GM12878 (cell line): ENCODE data around the gene ATXN2. TPM values are rescaled to one million over a fixed set of nuclear protein-coding genes. Genes with fewer than 3 reads are reported as not detected.

Experiments used
- ATAC-seq: fragments of 200-7000 bp; cut with Tn5 transposase; 3 replicates; pipeline ENCODE4 v1.9.1; 2020; ENCODE audit warnings: mild to moderate bottlenecking, moderate library complexity
- BruUV-seq: library from RNA; stranded (reverse); fragments of 400-500 nt; replicated peaks from 2 replicates; lab custom pipeline; 2021; lab: Mats Ljungman, UMichigan
- CTCF ChIA-PET: fragments of 300-600 bp; sonication (Branson Sonifier 250); formaldehyde crosslinking; extraction: SDS; loops from one replicate; lab custom pipeline; 2021; ENCODE audit warnings: inconsistent platforms; lab: Yijun Ruan, JAX
- POLR2A ChIA-PET: fragments of 350-600 bp; formaldehyde crosslinking; extraction: SDS; loops from one replicate; lab custom pipeline; 2021; ENCODE audit warnings: inconsistent platforms; lab: Charles Lee
- RAD21 ChIA-PET: fragments of 300-600 bp; sonication (Branson Sonifier 250); formaldehyde crosslinking; loops from one replicate; lab custom pipeline; 2023; ENCODE audit warnings: antibody characterized with exemption; ENCODE audit not compliant: unreplicated experiment; lab: Charles Lee
- SMC1A ChIA-PET: fragments of 300-600 bp; sonication (Branson Sonifier 250); formaldehyde crosslinking; loops from one replicate; lab custom pipeline; 2023; ENCODE audit not compliant: unreplicated experiment, uncharacterized antibody; lab: Charles Lee
- DNase-seq: peaks from one replicate; pipeline ENCODE4 v3.0.0-alpha.2; 2011; ENCODE audit warnings: low read depth, low spot score
- FAIRE-seq: peaks from 3 replicates; lab custom pipeline; 2011; peaks lifted over from hg19 to GRCh38; lab: Jason Lieb, UNC
- H2AFZ ChIP-seq: 2 replicates; pipeline ENCODE4 v1.6.0; 2011; ENCODE audit warnings: low read depth, low read length, control low read depth; ENCODE audit not compliant: control insufficient read depth
- H3K27ac ChIP-seq: 2 replicates; pipeline ENCODE4 v1.5.1; 2011; ENCODE audit warnings: control low read depth; ENCODE audit not compliant: control insufficient read depth, insufficient read depth
- H3K27me3 ChIP-seq, 2 experiments: replicated peaks in 1 of 2; 2 replicates each; pipeline versions ENCODE4 v1.6.0 to v1.6.1; 2011; ENCODE audit warnings: low read length in 1 of 2; ENCODE audit not compliant: control insufficient read depth in 2 of 2, insufficient read depth in 2 of 2
- H3K36me3 ChIP-seq, 2 experiments: 2 replicates each; pipeline ENCODE4 v1.5.1; 2011; ENCODE audit warnings: low read length in 1 of 2; ENCODE audit not compliant: control insufficient read depth in 2 of 2, insufficient read depth in 2 of 2
- H3K4me1 ChIP-seq: 2 replicates; pipeline ENCODE4 v1.6.1; 2011; ENCODE audit warnings: mild to moderate bottlenecking, low read length, moderate library complexity, mixed read lengths; ENCODE audit not compliant: control insufficient read depth, insufficient read depth
- H3K4me2 ChIP-seq: 2 replicates; pipeline ENCODE4 v1.6.0; 2011; ENCODE audit warnings: control low read depth; ENCODE audit not compliant: control insufficient read depth, insufficient read depth
- H3K4me3 ChIP-seq: fragments of 200-600 bp; sonication (generic); 2 replicates; pipeline ENCODE4 v1.5.1; 2016
- H3K79me2 ChIP-seq: 2 replicates; pipeline ENCODE4 v1.6.0; 2011; ENCODE audit warnings: low read length; ENCODE audit not compliant: control insufficient read depth, insufficient read depth
- H3K9ac ChIP-seq: 2 replicates; pipeline ENCODE4 v1.8.0; 2011; ENCODE audit warnings: low read length, control low read depth, mixed read lengths; ENCODE audit not compliant: control insufficient read depth, insufficient read depth
- H3K9me3 ChIP-seq: replicated peaks from 3 replicates; pipeline ENCODE4 v1.5.1; 2011; ENCODE audit warnings: mild to moderate bottlenecking, low read length; ENCODE audit not compliant: control insufficient read depth, insufficient read depth
- H4K20me1 ChIP-seq: 2 replicates; pipeline ENCODE4 v1.6.0; 2011; ENCODE audit not compliant: control insufficient read depth, insufficient read depth
- BHLHE40 ChIP-seq, 2 experiments: fragments of 450-650 bp in 1 of 2; IDR thresholded peaks; 2 replicates each; pipeline ENCODE4 v1.6.1; 2011 to 2017; ENCODE audit warnings: low read depth in 2 of 2, borderline replicate concordance in 1 of 2, improper control_type of control experiment in 1 of 2, low read length in 1 of 2, mild to moderate bottlenecking in 1 of 2
- CBX3 ChIP-seq: fragments of 200-600 bp; sonication (generic); IDR thresholded peaks from 2 replicates; pipeline ENCODE4 v1.6.1; 2016; ENCODE audit warnings: low read depth, borderline replicate concordance
- CHD4 ChIP-seq: fragments of 200-600 bp; sonication (generic); IDR thresholded peaks from 2 replicates; pipeline ENCODE4 v1.6.1; 2016; ENCODE audit warnings: mild to moderate bottlenecking
- EED ChIP-seq: sonication (generic); IDR thresholded peaks from 2 replicates; pipeline ENCODE4 v1.6.1; 2016; ENCODE audit warnings: antibody characterized with exemption, low read depth
- ELK1 ChIP-seq: IDR thresholded peaks from 2 replicates; pipeline ENCODE4 v1.6.1; 2012; ENCODE audit warnings: low read depth, low read length, improper control_type of control experiment
- HDGF ChIP-seq: fragments of 450-650 bp; IDR thresholded peaks from 2 replicates; pipeline ENCODE4 v1.6.1; 2016; ENCODE audit warnings: antibody characterized with exemption
- JUNB ChIP-seq: IDR thresholded peaks from 2 replicates; pipeline ENCODE4 v1.6.1; 2016; ENCODE audit warnings: antibody characterized with exemption, mild to moderate bottlenecking
- MEF2B ChIP-seq: fragments of 450-650 bp; IDR thresholded peaks from 2 replicates; pipeline ENCODE4 v1.6.1; 2018; ENCODE audit warnings: mild to moderate bottlenecking, moderate library complexity; ENCODE audit not compliant: partially characterized antibody, poor library complexity, severe bottlenecking
- NBN ChIP-seq: fragments of 450-650 bp; IDR thresholded peaks from 2 replicates; pipeline ENCODE4 v1.6.1; 2016
- NFYB ChIP-seq: IDR thresholded peaks from 2 replicates; pipeline ENCODE4 v1.6.1; 2011; ENCODE audit warnings: low read depth, mild to moderate bottlenecking, low read length, improper control_type of control experiment, moderate library complexity; ENCODE audit not compliant: insufficient read depth
- POLR2AphosphoS2 ChIP-seq: IDR thresholded peaks from 2 replicates; pipeline ENCODE4 v1.6.1; 2011; ENCODE audit warnings: low read depth, mild to moderate bottlenecking, low read length, improper control_type of control experiment, moderate library complexity
- POLR2AphosphoS5 ChIP-seq: IDR thresholded peaks from 2 replicates; pipeline ENCODE4 v1.6.1; 2011; ENCODE audit warnings: mild to moderate bottlenecking, low read length, inconsistent platforms
- RCOR1 ChIP-seq: conservative IDR thresholded peaks from 2 replicates; pipeline ENCODE4 v1.6.1; 2012; ENCODE audit warnings: low read depth, low read length, improper control_type of control experiment
- SPI1 ChIP-seq: IDR thresholded peaks from 2 replicates; pipeline ENCODE4 v1.6.1; 2011; ENCODE audit warnings: low read depth, mild to moderate bottlenecking, low read length, moderate library complexity, borderline replicate concordance; ENCODE audit not compliant: insufficient read depth
- STAT1 ChIP-seq: fragments of 450-650 bp; conservative IDR thresholded peaks from 2 replicates; pipeline ENCODE4 v1.6.1; 2014; ENCODE audit warnings: antibody characterized with exemption, mild to moderate bottlenecking
- ZNF592 ChIP-seq: fragments of 450-650 bp; IDR thresholded peaks from 2 replicates; pipeline ENCODE4 v1.6.1; 2017; ENCODE audit warnings: mild to moderate bottlenecking, moderate library complexity
- ZZZ3 ChIP-seq: IDR thresholded peaks from 2 replicates; pipeline ENCODE4 v1.6.1; 2011; ENCODE audit warnings: low read depth; ENCODE audit not compliant: control insufficient read depth, insufficient read length
- WGBS: methylation state at CpG from one replicate; pipeline ENCODE4 v1.1.6; 2016; ENCODE audit warnings: low lambda C conversion rate; ENCODE audit not compliant: insufficient replicate concordance, insufficient coverage; ENCODE audit errors: missing lambda C conversion rate; 5-methylcytosine and 5-hydroxymethylcytosine counted together
- in situ Hi-C: fragments of 300-500 bp; cut with MboI; formaldehyde crosslinking; loops from 9 replicates; pipeline ENCODE4 v1.14.3; 2018; ENCODE audit warnings: mixed read lengths
- intact Hi-C: fragments of 100-400 bp; cut with micrococcal nuclease; formaldehyde crosslinking; loops from one replicate; pipeline ENCODE4 v1.14.2; 2022; ENCODE audit not compliant: unreplicated experiment
- polyA plus RNA-seq, 11 experiments: library from polyadenylated mRNA; depleted of rRNA in 4 of 11; unstranded in 6 of 11; stranded (reverse) in 5 of 11; fragments of >200 nt; fragmentation: Nextera tagmentation in 4 of 11; fragmentation: Illumina TruSeq in 1 of 11; extraction: Ambion mirVana in 4 of 11; extraction: Trizol in 1 of 11; gene quantifications; 1 replicate in 1 of 11; 2 replicates in 10 of 11; pipeline versions ENCODE4 v1.2.1 to v1.2.3, GENCODE V29; 2011 to 2016; ENCODE audit warnings: inconsistent platforms in 2 of 11, missing spikeins in 2 of 11, low read depth in 1 of 11
- total RNA-seq, 4 experiments: library from RNA; depleted of rRNA in 3 of 4; stranded (reverse); fragments of >200 nt in 3 of 4; fragmentation: Illumina TruSeq in 1 of 4; extraction: Trizol in 1 of 4; gene quantifications; 2 replicates each; pipeline versions ENCODE4 v1.2.1 to v1.2.3, GENCODE V29; 2013 to 2021
- TF ChIP-seq, protein P1 (sequence below): IDR thresholded peaks from 2 replicates; pipeline ENCODE4 v1.6.1; 2011; ENCODE audit warnings: low read depth, mild to moderate bottlenecking, low read length, moderate library complexity, borderline replicate concordance; ENCODE audit errors: extremely low read depth

The ATXN2 gene
- total and polyA plus RNA-seq, 10 of the 15 experiments (the other 5 are each of a cell fraction or from before 2014, with no cell fraction given): 8.8 to 31.5 (median 19.0) TPM

DNA sequence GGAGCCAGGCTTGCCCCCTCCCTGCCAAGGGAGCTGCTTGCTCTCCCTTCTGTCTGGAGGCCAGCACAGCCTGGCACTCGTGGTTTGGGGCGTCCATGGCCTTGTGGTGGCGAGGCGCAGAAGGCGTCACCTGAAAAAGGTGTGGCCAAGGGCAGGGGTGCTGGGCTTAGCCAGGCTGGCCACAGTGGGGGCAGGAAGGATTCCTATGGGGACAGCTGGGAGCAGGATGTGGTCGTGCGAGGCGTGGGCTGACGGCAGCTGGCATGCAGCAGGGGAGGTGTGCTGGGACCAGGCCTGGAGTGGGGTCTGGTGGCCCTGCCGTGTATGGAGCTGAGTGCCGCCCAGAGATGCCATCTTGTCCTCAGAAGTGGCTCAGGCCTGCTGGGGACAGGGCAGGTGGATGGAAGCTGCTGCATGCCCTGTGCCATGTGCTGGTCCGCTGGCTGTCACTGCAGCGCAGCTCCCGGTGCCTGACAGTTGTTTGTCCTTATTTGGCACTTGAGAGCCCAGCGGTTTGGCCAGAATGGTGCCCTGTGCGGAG lies 163.4 kb downstream of the ATXN2 start:
- H3K79me2 ChIP-seq: peaks cover 93% of the 10 kb centered on the region
- intact Hi-C loops: loop anchor here (1.0 kb wide), 1 partner anchor 9 kb away; no protein-coding TSS in a partner anchor
- 48% methylated on average over 16 of the region's 16 CpGs for WGBS
- TF ChIP-seq ZZZ3: no peak
- TF ChIP-seq STAT1: no peak
- TF ChIP-seq HDGF: peak; percentile 91
- no peak for TF ChIP-seq CBX3
- TF ChIP-seq CHD4: no peak
- 0 out of 2 replicates have a peak, but pooled peaks have one; percentile 7 for TF ChIP-seq RCOR1
- TF ChIP-seq NFYB: no peak
- TF ChIP-seq JUNB: no peak
- TF ChIP-seq SPI1: no peak
- TF ChIP-seq, protein P1, sequence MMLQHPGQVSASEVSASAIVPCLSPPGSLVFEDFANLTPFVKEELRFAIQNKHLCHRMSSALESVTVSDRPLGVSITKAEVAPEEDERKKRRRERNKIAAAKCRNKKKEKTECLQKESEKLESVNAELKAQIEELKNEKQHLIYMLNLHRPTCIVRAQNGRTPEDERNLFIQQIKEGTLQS: no peak
- no peak; the same call in 1 of the 2 replicates for TF ChIP-seq POLR2AphosphoS5
- no peak for TF ChIP-seq MEF2B
- peak in 1 of 2 experiments; percentile 25; a peak in 1 of 4 replicates for TF ChIP-seq BHLHE40 (IDR thresholded peaks at IDR 0.05; ENCODE audit: borderline replicate concordance in 1 of 2, low read depth in 2 of 2, low read length in 1 of 2)
- TF ChIP-seq NBN: no peak
- TF ChIP-seq EED: peak; percentile 50; the same call in 1 of the 2 replicates
- no peak for TF ChIP-seq ELK1
- no peak for TF ChIP-seq ZNF592
- TF ChIP-seq POLR2AphosphoS2: no peak

More for the DNA sequence above, 163.4 kb downstream of the ATXN2 start:
- BruUV-seq: no TSS peak
- Histone ChIP-seq H3K27ac (peak overlapping the region; percentile 95), H3K4me2 (peak overlapping the region; percentile 80), H3K4me3 (no peak overlapping the region), H4K20me1 (no peaks in the 10 kb centered on the region; the same call in 1 of the 2 replicates), H3K27me3 (no peaks in the 10 kb centered on the region), H3K4me1 (peaks cover 91% of the 10 kb centered on the region), H3K9me3 (no peaks in the 10 kb centered on the region), H2AFZ (no peak overlapping the region), H3K36me3 (peaks cover 10 to 23% of the 10 kb centered on the region in 2 experiments; a peak in 3 of 4 replicates), H3K9ac (peak overlapping the region; percentile 64)
- no peak for DNase-seq
- POLR2A ChIA-PET: interaction anchor here (1.1 to 12.0 kb wide), 6 partner anchors 9 to 27 kb away, joined by 3 to 188 read pairs (median 8); partner anchors contain the start of gene SH2B3
- RAD21 ChIA-PET: interaction anchor here (1.4 to 22.6 kb wide), 4 partner anchors 8 to 31 kb away, joined by 4 to 804 read pairs (median 73); partner anchors contain the start of gene SH2B3
- peak; percentile 10 for ATAC-seq
- in situ Hi-C loops: loop anchor here (25.0 kb wide), 1 partner anchor 1777 kb away; the partner anchor contains the start of gene TPCN1
- CTCF ChIA-PET: interaction anchor here (0.8 to 3.5 kb wide), 7 partner anchors 9 to 38 kb away, joined by 3 to 59 read pairs (median 23); no protein-coding TSS in a partner anchor
- SMC1A ChIA-PET: interaction anchor here (1.4 to 3.5 kb wide), 8 partner anchors 9 to 66 kb away, joined by 3 to 86 read pairs (median 20); no protein-coding TSS in a partner anchor
- no peak for FAIRE-seq
